HepG2 (cell line): ENCODE data around the gene ZKSCAN8. TPM values are rescaled to one million over a fixed set of nuclear protein-coding genes. Genes with fewer than 3 reads are reported as not detected.

Experiments used
- HMG20B ChIP-seq: conservative IDR thresholded peaks from 2 replicates; pipeline ENCODE4 v1.6.1; 2016; ENCODE audit warnings: missing genetic modification reagents, missing compliant biosample characterization
- IRF9 ChIP-seq: sonication (generic); formaldehyde crosslinking; IDR thresholded peaks from 2 replicates; pipeline ENCODE4 v1.8.0; 2022; ENCODE audit warnings: missing genetic modification reagents, mild to moderate bottlenecking, borderline replicate concordance
- KDM5A ChIP-seq: fragments of 200-600 bp; sonication (generic); IDR thresholded peaks from 2 replicates; pipeline ENCODE4 v1.7.0; 2018; ENCODE audit warnings: antibody characterized with exemption, mild to moderate bottlenecking, low read length, borderline replicate concordance
- PAF1 ChIP-seq: IDR thresholded peaks from 2 replicates; pipeline ENCODE4 v1.6.1; 2016; ENCODE audit warnings: missing genetic modification reagents, missing compliant biosample characterization
- RBM22 ChIP-seq: fragments of 200-400 bp; formaldehyde crosslinking; optimal IDR thresholded peaks from 2 replicates; pipeline ENCODE3; 2017; ENCODE audit warnings: mild to moderate bottlenecking, low read length, moderate library complexity
- SETDB1 ChIP-seq: sonication (generic); formaldehyde crosslinking; IDR thresholded peaks from 2 replicates; pipeline ENCODE4 v1.5.1; 2020; ENCODE audit warnings: missing genetic modification reagents, mild to moderate bottlenecking, borderline replicate concordance
- SRSF1 ChIP-seq: fragments of 200-400 bp; formaldehyde crosslinking; optimal IDR thresholded peaks from 2 replicates; pipeline ENCODE3; 2017; ENCODE audit warnings: mild to moderate bottlenecking, low read depth, low read length, moderate library complexity
- U2AF2 ChIP-seq: fragments of 200-400 bp; formaldehyde crosslinking; IDR thresholded peaks from 2 replicates; pipeline ENCODE4 v1.6.1; 2017; ENCODE audit warnings: low read depth, mild to moderate bottlenecking, low read length
- ZMYM2 ChIP-seq: sonication (generic); formaldehyde crosslinking; IDR thresholded peaks from 2 replicates; pipeline ENCODE4 v1.8.0; 2022; ENCODE audit warnings: mild to moderate bottlenecking, missing genetic modification reagents
- ZNF235 ChIP-seq: sonication (generic); formaldehyde crosslinking; IDR thresholded peaks from 2 replicates; pipeline ENCODE4 v1.8.1; 2023; ENCODE audit warnings: mild to moderate bottlenecking, missing genetic modification reagents, borderline replicate concordance
- ZNF256 ChIP-seq: sonication (generic); formaldehyde crosslinking; conservative IDR thresholded peaks from 2 replicates; pipeline ENCODE4 v1.4.0; 2020; ENCODE audit warnings: missing genetic modification reagents
- ZNF354B ChIP-seq: sonication (generic); formaldehyde crosslinking; IDR thresholded peaks from 2 replicates; pipeline ENCODE4 v1.8.0; 2022; ENCODE audit warnings: mild to moderate bottlenecking, missing genetic modification reagents
- ZNF441 ChIP-seq: sonication (generic); formaldehyde crosslinking; IDR thresholded peaks from 2 replicates; pipeline ENCODE4 v1.7.0; 2021; ENCODE audit warnings: missing genetic modification reagents, borderline replicate concordance
- ZNF550 ChIP-seq: sonication (generic); formaldehyde crosslinking; IDR thresholded peaks from 2 replicates; pipeline ENCODE4 v1.4.0; 2020; ENCODE audit warnings: mild to moderate bottlenecking, missing genetic modification reagents, borderline replicate concordance
- ZNF761 ChIP-seq: sonication (generic); formaldehyde crosslinking; conservative IDR thresholded peaks from 2 replicates; pipeline ENCODE4 v1.4.0; 2020; ENCODE audit warnings: mild to moderate bottlenecking, missing genetic modification reagents
- ZNF775 ChIP-seq: sonication (generic); formaldehyde crosslinking; IDR thresholded peaks from 2 replicates; pipeline ENCODE4 v1.4.0; 2020; ENCODE audit warnings: missing genetic modification reagents, mild to moderate bottlenecking, moderate library complexity, borderline replicate concordance
- ZNF800 ChIP-seq: sonication (generic); formaldehyde crosslinking; IDR thresholded peaks from 2 replicates; pipeline ENCODE4 v1.4.0; 2020; ENCODE audit warnings: missing genetic modification reagents
- polyA plus RNA-seq, 8 experiments: library from polyadenylated mRNA; depleted of rRNA in 3 of 8; stranded (reverse) in 7 of 8; unstranded in 1 of 8; fragments of >200 nt; fragmentation: Illumina TruSeq in 4 of 8; extraction: Trizol in 4 of 8; gene quantifications; 2 replicates each; pipeline versions ENCODE4 v1.2.1 to v1.2.3, GENCODE V29; 2011 to 2016; ENCODE audit warnings: low read depth in 4 of 8, missing spikeins in 1 of 8, mixed read lengths in 1 of 8; ENCODE audit not compliant: insufficient read depth in 1 of 8
- total RNA-seq, 5 experiments: library from RNA; depleted of rRNA; stranded (reverse); fragments of >200 nt; fragmentation: Illumina TruSeq; extraction: Trizol; gene quantifications; 2 replicates each; pipeline ENCODE4 v1.2.3, GENCODE V29; 2016; ENCODE audit warnings: low read depth in 1 of 5
- TF ChIP-seq, protein P1 (sequence below): sonication (generic); formaldehyde crosslinking; IDR thresholded peaks from 2 replicates; pipeline ENCODE4 v1.5.1; 2020; ENCODE audit warnings: missing genetic modification reagents, mild to moderate bottlenecking, borderline replicate concordance
- TF ChIP-seq, protein P2 (sequence below): sonication (generic); formaldehyde crosslinking; IDR thresholded peaks from 2 replicates; pipeline ENCODE4 v1.8.1; 2023; ENCODE audit warnings: mild to moderate bottlenecking, missing genetic modification reagents
- TF ChIP-seq, protein P3 (sequence below): conservative IDR thresholded peaks from 2 replicates; pipeline ENCODE4 v1.6.1; 2018; ENCODE audit warnings: missing genetic modification reagents

The ZKSCAN8 gene
- total and polyA plus RNA-seq, 2 of the 13 experiments (the other 11 are each of a cell fraction or from before 2014, with no cell fraction given) = 12.4 to 20.9 TPM

DNA sequence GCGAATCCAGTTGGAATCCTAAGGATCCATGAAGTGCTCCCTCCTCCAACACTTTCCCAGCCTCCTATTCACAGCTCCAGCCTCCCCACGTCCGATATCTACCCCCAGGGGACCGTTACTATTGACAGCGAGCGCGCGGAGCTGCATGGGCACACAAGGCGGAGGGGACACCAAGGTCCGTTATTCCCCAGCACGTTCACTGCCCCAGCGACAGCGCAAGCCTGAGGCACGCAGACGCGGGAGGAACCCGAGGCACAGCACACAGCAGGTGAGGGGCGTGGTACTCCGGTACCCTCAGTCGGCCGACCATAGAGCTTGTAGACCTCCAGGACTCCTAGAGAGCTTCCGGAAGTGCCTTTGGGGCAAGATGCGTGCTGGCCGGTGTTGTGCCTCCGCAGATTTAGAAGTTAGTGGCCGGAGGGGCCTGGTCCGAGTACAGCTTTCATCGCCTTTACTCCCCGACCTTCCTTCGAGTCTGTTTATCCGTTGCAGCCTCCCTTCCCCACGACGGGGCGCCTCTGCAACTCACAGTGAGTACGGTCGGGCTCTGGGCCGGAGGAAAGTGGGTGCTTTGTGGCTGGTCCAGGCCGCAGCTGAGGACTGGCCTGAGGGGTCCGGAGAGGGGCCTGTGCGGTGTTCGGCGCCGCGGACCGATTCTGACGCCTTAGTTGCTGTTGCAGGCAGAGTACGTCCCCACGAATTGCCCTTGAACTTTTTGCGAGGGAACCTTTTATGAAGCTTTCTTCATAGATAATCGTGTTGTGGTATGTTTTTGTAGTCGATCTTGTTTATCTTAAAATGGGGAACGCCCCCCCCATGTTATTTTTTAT, at the start of gene ZKSCAN8 (continued):
- peak; percentile 65 for TF ChIP-seq RBM22
- TF ChIP-seq ZMYM2 = peak; percentile 90
- peak; percentile 98 for TF ChIP-seq ZNF761 (CRISPR knock-in tag)
- TF ChIP-seq, protein P1, sequence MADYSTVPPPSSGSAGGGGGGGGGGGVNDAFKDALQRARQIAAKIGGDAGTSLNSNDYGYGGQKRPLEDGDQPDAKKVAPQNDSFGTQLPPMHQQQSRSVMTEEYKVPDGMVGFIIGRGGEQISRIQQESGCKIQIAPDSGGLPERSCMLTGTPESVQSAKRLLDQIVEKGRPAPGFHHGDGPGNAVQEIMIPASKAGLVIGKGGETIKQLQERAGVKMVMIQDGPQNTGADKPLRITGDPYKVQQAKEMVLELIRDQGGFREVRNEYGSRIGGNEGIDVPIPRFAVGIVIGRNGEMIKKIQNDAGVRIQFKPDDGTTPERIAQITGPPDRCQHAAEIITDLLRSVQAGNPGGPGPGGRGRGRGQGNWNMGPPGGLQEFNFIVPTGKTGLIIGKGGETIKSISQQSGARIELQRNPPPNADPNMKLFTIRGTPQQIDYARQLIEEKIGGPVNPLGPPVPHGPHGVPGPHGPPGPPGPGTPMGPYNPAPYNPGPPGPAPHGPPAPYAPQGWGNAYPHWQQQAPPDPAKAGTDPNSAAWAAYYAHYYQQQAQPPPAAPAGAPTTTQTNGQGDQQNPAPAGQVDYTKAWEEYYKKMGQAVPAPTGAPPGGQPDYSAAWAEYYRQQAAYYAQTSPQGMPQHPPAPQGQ (CRISPR knock-in tag) = peak; percentile 40; the same call in 1 of the 2 replicates
- TF ChIP-seq, protein P2, sequence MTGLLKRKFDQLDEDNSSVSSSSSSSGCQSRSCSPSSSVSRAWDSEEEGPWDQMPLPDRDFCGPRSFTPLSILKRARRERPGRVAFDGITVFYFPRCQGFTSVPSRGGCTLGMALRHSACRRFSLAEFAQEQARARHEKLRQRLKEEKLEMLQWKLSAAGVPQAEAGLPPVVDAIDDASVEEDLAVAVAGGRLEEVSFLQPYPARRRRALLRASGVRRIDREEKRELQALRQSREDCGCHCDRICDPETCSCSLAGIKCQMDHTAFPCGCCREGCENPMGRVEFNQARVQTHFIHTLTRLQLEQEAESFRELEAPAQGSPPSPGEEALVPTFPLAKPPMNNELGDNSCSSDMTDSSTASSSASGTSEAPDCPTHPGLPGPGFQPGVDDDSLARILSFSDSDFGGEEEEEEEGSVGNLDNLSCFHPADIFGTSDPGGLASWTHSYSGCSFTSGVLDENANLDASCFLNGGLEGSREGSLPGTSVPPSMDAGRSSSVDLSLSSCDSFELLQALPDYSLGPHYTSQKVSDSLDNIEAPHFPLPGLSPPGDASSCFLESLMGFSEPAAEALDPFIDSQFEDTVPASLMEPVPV = peak; percentile 74; the same call in 1 of the 2 replicates
- TF ChIP-seq ZNF550 (CRISPR knock-in tag) = peak; percentile 98
- TF ChIP-seq ZNF354B = no peak
- TF ChIP-seq U2AF2 = 0 out of 2 replicates have a peak, but pooled peaks have one; percentile 76
- TF ChIP-seq ZNF235 (CRISPR knock-in tag) = peak; percentile 74; the same call in 1 of the 2 replicates
- peak; percentile 81; the same call in 1 of the 2 replicates for TF ChIP-seq ZNF256
- TF ChIP-seq SETDB1 (CRISPR knock-in tag) = no peak
- TF ChIP-seq KDM5A = peak; percentile 97
- TF ChIP-seq SRSF1 = no peak
- peak; percentile 94 for TF ChIP-seq ZNF775
- peak; percentile 74; the same call in 1 of the 2 replicates for TF ChIP-seq HMG20B (CRISPR knock-in tag)
- TF ChIP-seq, protein P3, sequence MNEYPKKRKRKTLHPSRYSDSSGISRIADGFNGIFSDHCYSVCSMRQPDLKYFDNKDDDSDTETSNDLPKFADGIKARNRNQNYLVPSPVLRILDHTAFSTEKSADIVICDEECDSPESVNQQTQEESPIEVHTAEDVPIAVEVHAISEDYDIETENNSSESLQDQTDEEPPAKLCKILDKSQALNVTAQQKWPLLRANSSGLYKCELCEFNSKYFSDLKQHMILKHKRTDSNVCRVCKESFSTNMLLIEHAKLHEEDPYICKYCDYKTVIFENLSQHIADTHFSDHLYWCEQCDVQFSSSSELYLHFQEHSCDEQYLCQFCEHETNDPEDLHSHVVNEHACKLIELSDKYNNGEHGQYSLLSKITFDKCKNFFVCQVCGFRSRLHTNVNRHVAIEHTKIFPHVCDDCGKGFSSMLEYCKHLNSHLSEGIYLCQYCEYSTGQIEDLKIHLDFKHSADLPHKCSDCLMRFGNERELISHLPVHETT (CRISPR knock-in tag) = peak; percentile 95
- peak; percentile 87 for TF ChIP-seq ZNF441 (CRISPR knock-in tag)
- TF ChIP-seq IRF9 (CRISPR knock-in tag) = peak; percentile 99
- no peak for TF ChIP-seq PAF1 (CRISPR knock-in tag)
- TF ChIP-seq ZNF800 (CRISPR knock-in tag) = no peak; the same call in 1 of the 2 replicates
